Sciatic nerve (tissue), 2 donors: ENCODE data around the gene GTSF1L. TPM values are rescaled to one million over a fixed set of nuclear protein-coding genes. Genes with fewer than 3 reads are reported as not detected.
A peak's percentile ranks its signal among the peaks of the same experiment; 100 is the strongest.

Source experiments
- ATAC-seq: fragments of 200-7000 bp; cut with Tn5 transposase; one replicate; pipeline ENCODE4 v1.9.1; 2020; ENCODE audit warnings: mild to moderate bottlenecking, moderate library complexity
- DNase-seq: peaks from one replicate; pipeline ENCODE4 v3.0.0-alpha.2; 2020; ENCODE audit warnings: low spot score
- intact Hi-C: fragments of 100-400 bp; cut with DNase I; formaldehyde crosslinking; loops from one replicate; pipeline ENCODE4 v1.14.2; 2022
- total RNA-seq: library from RNA; stranded (reverse); fragmentation: NEBNext Ultra II Directional; extraction: Animal tissue kit (Norgen Biotek cat#: 25700); gene quantifications from one replicate; pipeline ENCODE4 v1.2.1, GENCODE V29; 2021
- donor health status: DM: no; HTN: no; CAD: no.
- donor health status: DM: no; HTN: no; CAD: no.

GTSF1L gene
- total RNA-seq, 1 donor from 2014 or later: not detected

GRCh38 chr20:43749734-43750294, 23.0 kb upstream of the GTSF1L start:
- intact Hi-C loops: loop anchor here (5.0 kb wide), 1 partner anchor 337 kb away; no protein-coding TSS in a partner anchor
- DNase-seq: peak; percentile 83
- ATAC-seq: peak; percentile 53

GRCh38 chr20:43748274-43748673, 21.5 kb upstream of the GTSF1L start:
- ATAC-seq (no peak), DNase-seq (no peak)
- intact Hi-C loops: no loop called here

GRCh38 chr20:43746344-43747137, 19.7 kb upstream of the GTSF1L start:
- DNase-seq (no peak), ATAC-seq (no peak)
- intact Hi-C loops: no loop called here

- intact Hi-C loops: no loop called here
- no peak for ATAC-seq
These were observed 18.3 kb upstream of the GTSF1L start for GRCh38 chr20:43744966-43745730.

GRCh38 chr20:43744151-43744611, 17.4 kb upstream of the GTSF1L start:
- intact Hi-C loops: no loop called here

More at GRCh38 chr20:43744966-43745730, 18.3 kb upstream of the GTSF1L start:
- DNase-seq: no peak

GRCh38 chr20:43740642-43741041, 13.8 kb upstream of the GTSF1L start:
- no peak for DNase-seq
- no peak for ATAC-seq
- intact Hi-C loops: no loop called here

More at GRCh38 chr20:43744151-43744611, 17.4 kb upstream of the GTSF1L start:
- ATAC-seq: no peak
- no peak for DNase-seq

GRCh38 chr20:43739148-43739749, 12.4 kb upstream of the GTSF1L start:
- intact Hi-C loops: no loop called here
- DNase-seq (no peak), ATAC-seq (no peak)

GRCh38 chr20:43737925-43738324, 11.1 kb upstream of the GTSF1L start:
- no peak for DNase-seq
- intact Hi-C loops: no loop called here
- ATAC-seq: no peak

GRCh38 chr20:43736588-43737158, 9.9 kb upstream of the GTSF1L start:
- ATAC-seq (no peak), DNase-seq (no peak)
- intact Hi-C loops: no loop called here

- no peak for ATAC-seq
- intact Hi-C loops: no loop called here
- no peak for DNase-seq
These were observed 5.1 kb upstream of the GTSF1L start for GRCh38 chr20:43731927-43732326.

GRCh38 chr20:43731469-43731868, 4.7 kb upstream of the GTSF1L start:
- intact Hi-C loops: no loop called here
- DNase-seq (no peak), ATAC-seq (no peak)

- no peak for DNase-seq
- no peak for ATAC-seq
- intact Hi-C loops: no loop called here
These were observed 2.0 kb upstream of the GTSF1L start for GRCh38 chr20:43728686-43729255.

- no peak for ATAC-seq
- no peak for DNase-seq
- intact Hi-C loops: no loop called here
These were observed 1.3 kb upstream of the GTSF1L start for GRCh38 chr20:43727980-43728590.

- intact Hi-C loops: no loop called here
- DNase-seq: no peak
- ATAC-seq: no peak
These were observed 469 bp downstream of the GTSF1L start for GRCh38 chr20:43726333-43726732.

- intact Hi-C loops: no loop called here
- DNase-seq: no peak
These were observed 1.1 kb downstream of the GTSF1L start for GRCh38 chr20:43725666-43726065.

GRCh38 chr20:43724383-43724782, 2.4 kb downstream of the GTSF1L start:
- intact Hi-C loops: no loop called here
- ATAC-seq (no peak), DNase-seq (no peak)

More at GRCh38 chr20:43725666-43726065, 1.1 kb downstream of the GTSF1L start:
- no peak for ATAC-seq

- DNase-seq (no peak), ATAC-seq (no peak)
These were observed 3.1 kb downstream of the GTSF1L start for GRCh38 chr20:43723735-43724134.

GRCh38 chr20:43723186-43723585, 3.6 kb downstream of the GTSF1L start:
- intact Hi-C loops: no loop called here
- DNase-seq: no peak

More at GRCh38 chr20:43723735-43724134, 3.1 kb downstream of the GTSF1L start:
- intact Hi-C loops: no loop called here

More at GRCh38 chr20:43723186-43723585, 3.6 kb downstream of the GTSF1L start:
- no peak for ATAC-seq
